Activated naive CD4-positive, alpha-beta T cell treated with anti-CD3 and anti-CD28 coated beads, Interleukin-2, amount 50 U/mL, for 72 hours (primary cell): ENCODE measurements around the gene MCM8. TPM values are rescaled to one million over a fixed set of nuclear protein-coding genes. Genes with fewer than 3 reads are reported as not detected.

Source experiments
- ATAC-seq, 2 donors: fragments of 150-1000 bp; cut with Tn5 transposase; 2 replicates each; pipeline ENCODE4 v1.10.0; 2021; ENCODE audit warnings: mild to moderate bottlenecking in 2 of 2, moderate library complexity in 2 of 2
- DNase-seq, 2 donors: peaks; one replicate each; pipeline ENCODE4 v3.0.0; 2021 to 2022; ENCODE audit warnings: low spot score in 2 of 2
- H3K27ac Mint-ChIP-seq, 2 donors: one replicate each; pipeline ENCODE4 v1.8.0; 2022; ENCODE audit warnings: mild to moderate bottlenecking in 2 of 2, mixed read lengths in 2 of 2
- H3K36me3 Mint-ChIP-seq, 2 donors: one replicate each; pipeline ENCODE4 v1.8.0; 2022; ENCODE audit warnings: mixed read lengths in 2 of 2
- H3K9me3 Mint-ChIP-seq, 2 donors: one replicate each; pipeline ENCODE4 v1.8.0; 2022; ENCODE audit warnings: mixed read lengths in 2 of 2
- total RNA-seq, 2 donors: library from RNA; stranded (reverse); gene quantifications; one replicate each; pipeline ENCODE4 v1.2.3, GENCODE V29; 2022

MCM8 gene
- total RNA-seq, 2 donors from 2014 or later = 38.8 to 62.9 TPM

DNA sequence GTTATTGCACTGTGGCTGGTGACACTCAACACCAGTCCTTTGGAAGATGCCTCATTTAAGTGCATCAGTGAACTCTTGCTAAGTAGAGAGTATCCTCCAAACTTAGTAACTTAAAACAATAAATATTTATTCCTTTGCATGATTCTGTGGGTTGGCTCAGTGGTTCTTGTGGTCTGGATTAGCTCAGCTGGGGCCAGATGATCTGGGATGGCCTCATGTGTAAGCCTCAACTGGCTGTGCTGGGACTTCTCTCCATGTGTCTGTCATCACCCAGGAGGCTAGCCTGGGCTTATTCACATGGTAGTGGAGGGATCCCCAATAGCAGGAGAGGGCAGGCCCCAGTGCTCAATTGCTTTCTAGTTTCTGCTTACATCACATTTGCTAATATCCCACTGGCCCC is 95.1 kb downstream of the MCM8 start:
- no peak for ATAC-seq
- no peak for DNase-seq
- H3K9me3 Mint-ChIP-seq = no peaks in the 10 kb centered on the region
- H3K27ac Mint-ChIP-seq = no peak overlapping the region
- H3K36me3 Mint-ChIP-seq = peaks cover 3 to 11% of the 10 kb centered on the region in 2 donors

DNA sequence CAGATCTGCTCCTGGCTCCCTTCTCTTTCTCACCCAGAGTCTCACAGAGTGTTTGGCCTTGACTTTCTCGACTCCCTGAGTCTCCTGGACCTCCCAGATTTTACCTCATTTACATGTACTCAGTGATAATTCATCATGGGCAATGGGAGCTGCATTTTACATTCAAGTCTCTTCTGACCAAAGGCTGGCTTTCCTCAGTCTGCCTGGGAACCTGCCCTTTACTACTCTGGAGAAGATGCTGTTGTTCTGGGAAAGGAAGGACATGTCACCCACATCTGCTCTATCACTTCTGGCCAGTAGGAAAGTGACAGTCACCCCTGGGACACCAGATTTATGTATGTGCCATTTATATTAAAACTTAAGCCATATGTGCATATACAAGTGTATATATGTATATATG is 96.0 kb downstream of the MCM8 start:
- ATAC-seq (no peak), DNase-seq (no peak)
- Mint-ChIP-seq H3K27ac (no peak overlapping the region), H3K36me3 (peaks cover 0 to 8% of the 10 kb centered on the region in 2 donors), H3K9me3 (no peaks in the 10 kb centered on the region)

DNA sequence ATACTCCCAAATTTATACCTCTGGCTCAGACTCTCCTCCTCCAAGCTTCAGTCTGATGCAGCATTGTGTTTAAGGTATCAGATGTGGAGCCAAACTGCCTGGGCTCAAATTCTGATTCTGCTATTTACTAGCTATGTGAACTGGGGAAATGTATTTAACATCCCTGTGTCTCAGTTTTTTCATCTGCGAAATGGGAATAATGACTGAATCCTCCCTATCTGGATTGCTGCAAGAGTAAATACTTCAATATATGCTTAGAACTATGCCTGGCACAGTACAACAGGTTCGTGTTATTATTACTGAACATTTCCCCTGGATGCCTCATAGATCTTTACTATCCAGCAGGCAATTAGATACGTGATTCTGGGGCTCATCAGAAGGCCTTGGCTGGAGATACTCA is 97.9 kb downstream of the MCM8 start:
- Mint-ChIP-seq H3K36me3 (no peaks in the 10 kb centered on the region), H3K27ac (no peak overlapping the region), H3K9me3 (no peaks in the 10 kb centered on the region)
- ATAC-seq = no peak
- no peak for DNase-seq

Other genes starting within 250 kb of the MCM8 start
- gene SHLD1, start 200.3 kb upstream of the MCM8 start, total RNA-seq = 10 to 100 TPM; 11.2 to 14.9 TPM
- under 1 TPM; 0.10 to 0.25 TPM for gene CHGB, start 39.1 kb upstream of the MCM8 start, total RNA-seq
- gene TRMT6, start 119 bp upstream of the MCM8 start, total RNA-seq = 10 to 100 TPM; 16.1 to 19.8 TPM
- 10 to 100 TPM; 18.6 to 59.3 TPM for gene CRLS1, start 55.5 kb downstream of the MCM8 start, total RNA-seq
- not detected for gene LRRN4, start 103.4 kb downstream of the MCM8 start, total RNA-seq
- gene FERMT1, start 172.4 kb downstream of the MCM8 start, total RNA-seq = under 1 TPM in 1 of 2 donors, not detected in 1; 0.23 TPM